Small intestine (tissue), 7 donors: ENCODE measurements around the gene FAM43B. TPM values are rescaled to one million over a fixed set of nuclear protein-coding genes. Genes with fewer than 3 reads are reported as not detected.

ENCODE experiments used
- DNase-seq, 2 donors: peaks; one replicate each; pipeline versions ENCODE4 v3.0.0 to v3.0.0-alpha.2; 2013
- FAIRE-seq: peaks from 2 replicates; lab custom pipeline; 2012; peaks lifted over from hg19 to GRCh38; lab: Jason Lieb, UNC
- H3K27ac ChIP-seq, 3 donors: one replicate each; pipeline ENCODE4 v1.5.1; 2013; ENCODE audit warnings: low read length in 2 of 3, mild to moderate bottlenecking in 2 of 3, control low read depth in 1 of 3, inconsistent platforms in 1 of 3, low read depth in 1 of 3, moderate library complexity in 1 of 3
- H3K27me3 ChIP-seq, 3 donors: one replicate each; pipeline ENCODE4 v1.6.1; 2013; ENCODE audit warnings: low read length in 3 of 3, inconsistent platforms in 1 of 3; ENCODE audit not compliant: control insufficient read depth in 3 of 3, insufficient read depth in 3 of 3
- H3K36me3 ChIP-seq, 3 donors: one replicate each; pipeline ENCODE4 v1.6.1; 2013; ENCODE audit warnings: low read length in 3 of 3, inconsistent platforms in 1 of 3, low read depth in 1 of 3, mild to moderate bottlenecking in 1 of 3, moderate library complexity in 1 of 3; ENCODE audit not compliant: control insufficient read depth in 3 of 3, insufficient read depth in 2 of 3
- H3K4me1 ChIP-seq, 3 donors: one replicate each; pipeline ENCODE4 v1.6.1; 2013; ENCODE audit warnings: low read length in 2 of 3, inconsistent platforms in 1 of 3, low read depth in 1 of 3, mild to moderate bottlenecking in 1 of 3, moderate library complexity in 1 of 3; ENCODE audit not compliant: control insufficient read depth in 3 of 3, insufficient read depth in 2 of 3
- H3K4me3 ChIP-seq, 3 donors: one replicate each; pipeline ENCODE4 v1.5.1; 2013; ENCODE audit warnings: low read length in 3 of 3, control low read depth in 1 of 3, inconsistent platforms in 1 of 3, low read depth in 1 of 3, mild to moderate bottlenecking in 1 of 3, moderate library complexity in 1 of 3
- H3K9me3 ChIP-seq, 2 donors: one replicate each; pipeline ENCODE4 v1.6.1; 2013; ENCODE audit warnings: low read depth in 1 of 2, low read length in 1 of 2; ENCODE audit not compliant: control insufficient read depth in 2 of 2, insufficient read depth in 1 of 2
- WGBS, 3 donors: extraction: QIAGEN DNeasy Blood & Tissue Kit; methylation state at CpG; one replicate each; pipeline ENCODE4 v1.1.7; 2013; 5-methylcytosine and 5-hydroxymethylcytosine counted together
- polyA plus RNA-seq, 4 donors: library from polyadenylated mRNA; stranded (reverse) in 3 of 4; unstranded in 1 of 4; fragments of 200-250 nt in 3 of 4; fragments of 120-200 nt in 1 of 4; gene quantifications; one replicate each; pipeline versions ENCODE4 v1.2.1 to v1.2.3, GENCODE V29; 2013
- donor health status: healthy with polysubstance abuse.
- donor health status: control.
- donor health status: control.
- donor health status: Bipolar disorder and iron deficiency.
- donor health status: healthy.

Gene FAM43B
- polyA plus RNA-seq, 4 donors, result 0.16 to 0.75 (median 0.27) TPM; not detected in 1

DNA sequence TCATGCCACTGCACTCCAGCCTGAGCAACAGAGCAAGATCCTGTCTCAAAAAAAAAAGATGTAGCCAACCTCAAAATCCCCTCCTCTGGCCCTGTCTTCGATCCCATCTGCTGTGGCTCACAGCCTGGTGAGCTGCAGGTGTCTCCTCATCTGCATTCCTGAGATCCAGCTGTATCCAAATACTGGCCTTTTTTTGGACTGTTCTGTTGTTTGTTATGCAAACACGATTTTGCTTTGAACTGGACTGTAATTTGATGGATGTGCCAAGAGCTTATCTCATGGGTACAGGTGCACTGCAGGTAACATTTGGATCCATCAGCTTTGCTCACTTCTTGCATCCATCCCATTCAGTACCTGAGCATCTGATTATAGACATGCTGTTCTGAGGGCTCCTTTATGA, 14.1 kb upstream of the FAM43B start:
- no peaks in the 10 kb centered on the region for H3K9me3 ChIP-seq
- no peak overlapping the region for H3K4me3 ChIP-seq
- no peak overlapping the region for H3K27ac ChIP-seq
- no peaks in the 10 kb centered on the region for H3K36me3 ChIP-seq
- 13 to 35% (median 24%) methylated on average over 2 of the region's 2 CpGs for WGBS, 3 donors
- H3K27me3 ChIP-seq, result peaks cover 0 to 28% (median 5%) of the 10 kb centered on the region in 3 donors
- no peaks in the 10 kb centered on the region for H3K4me1 ChIP-seq
- DNase-seq (no peak), FAIRE-seq (no peak)

DNA sequence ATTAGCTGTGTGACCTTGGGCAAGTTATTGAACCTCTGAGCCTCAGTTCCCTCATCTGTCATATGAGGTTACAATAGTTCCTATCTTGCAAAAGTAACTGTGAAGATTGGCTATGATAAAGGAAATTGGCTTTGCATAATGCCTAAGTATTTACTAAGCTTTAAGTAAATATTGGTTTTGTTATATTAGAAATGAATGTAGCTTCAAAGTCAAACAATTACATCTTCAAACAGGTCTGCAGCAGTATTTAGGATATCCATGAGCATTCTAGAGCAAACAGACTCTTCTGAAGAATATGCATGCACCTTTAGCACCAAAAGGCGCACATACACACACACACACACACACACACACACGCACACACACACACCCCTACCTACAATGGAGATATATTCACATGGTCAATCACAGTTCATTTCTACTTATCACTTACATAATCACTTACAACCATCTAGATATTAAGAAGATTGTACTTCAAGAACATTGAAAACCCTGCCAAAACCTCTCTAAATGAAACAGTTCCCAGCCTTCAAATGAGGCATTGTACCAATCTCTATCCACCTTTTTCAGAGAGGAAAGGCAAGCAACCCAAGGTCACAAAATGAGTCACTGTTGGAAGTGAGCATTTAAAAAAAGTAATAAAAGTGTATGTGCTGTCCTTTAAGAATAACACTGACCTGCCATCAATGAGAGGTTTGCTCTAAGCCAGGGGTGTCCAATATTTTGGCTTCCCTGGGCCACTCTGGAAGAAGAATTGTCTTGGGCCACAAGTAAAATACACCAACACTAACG, 13.4 kb upstream of the FAM43B start:
- DNase-seq, result no peak
- Histone ChIP-seq H3K9me3 (no peaks in the 10 kb centered on the region), H3K4me1 (no peaks in the 10 kb centered on the region), H3K27me3 (peaks cover 0 to 28% (median 5%) of the 10 kb centered on the region in 3 donors), H3K36me3 (no peaks in the 10 kb centered on the region), H3K27ac (no peak overlapping the region), H3K4me3 (no peak overlapping the region)
- WGBS, 3 donors, result 59 to 78% (median 68%) methylated on average over 3 of the region's 3 CpGs
- no peak for FAIRE-seq

DNA sequence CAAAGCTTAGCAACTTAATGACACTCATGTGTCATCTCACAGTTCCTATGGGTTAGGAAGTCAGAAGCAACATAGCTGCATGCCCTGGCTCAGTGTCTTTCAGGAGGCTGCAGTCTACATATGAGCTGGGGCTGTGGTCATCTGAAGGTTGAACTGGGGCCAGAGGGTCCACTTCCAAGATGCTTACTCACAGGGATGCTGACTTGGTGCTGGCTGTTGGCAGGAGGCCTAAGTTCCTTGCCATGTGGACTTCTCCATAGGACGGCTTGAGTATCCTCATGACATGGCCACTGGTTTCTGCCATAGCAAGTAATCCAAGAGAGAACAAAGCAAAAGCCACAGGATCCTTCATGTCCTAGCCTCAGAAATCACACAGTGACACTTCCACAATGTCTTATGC, 12.1 kb upstream of the FAM43B start:
- FAIRE-seq (no peak), DNase-seq (no peak)
- H3K27me3 ChIP-seq, result peaks cover 0 to 23% (median 5%) of the 10 kb centered on the region in 3 donors
- 89 to 100% (median 92%) methylated on average over 1 of the region's 1 CpG for WGBS, 3 donors
- H3K9me3 ChIP-seq, result no peaks in the 10 kb centered on the region
- no peak overlapping the region for H3K27ac ChIP-seq
- H3K36me3 ChIP-seq, result no peaks in the 10 kb centered on the region
- no peak overlapping the region for H3K4me3 ChIP-seq
- no peaks in the 10 kb centered on the region for H3K4me1 ChIP-seq

DNA sequence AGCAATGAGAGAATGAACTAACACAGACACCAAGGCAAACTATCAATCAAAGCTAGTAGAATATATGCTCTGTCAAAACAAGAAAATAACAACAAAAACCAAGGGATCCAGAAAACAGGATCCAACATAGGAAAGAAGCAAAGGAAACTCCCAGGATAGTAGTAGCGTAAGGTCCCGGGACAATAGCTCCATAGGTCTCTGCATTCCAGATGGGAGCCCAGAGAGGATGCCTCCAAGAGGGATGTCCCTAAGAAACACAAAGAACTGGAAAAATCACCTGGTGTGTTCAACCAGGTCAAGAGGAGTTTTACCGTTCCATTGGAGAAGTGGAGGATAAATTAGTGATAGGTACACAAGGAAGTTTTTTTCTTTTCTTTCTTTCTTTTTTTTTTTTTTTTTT, 5.7 kb upstream of the FAM43B start:
- FAIRE-seq, result no peak
- no peak overlapping the region for H3K27ac ChIP-seq
- no peaks in the 10 kb centered on the region for H3K4me1 ChIP-seq
- 72 to 84% (median 81%) methylated on average over 3 of the region's 3 CpGs for WGBS, 3 donors
- H3K4me3 ChIP-seq, result no peak overlapping the region
- peaks cover 0 to 24% (median 11%) of the 10 kb centered on the region in 3 donors for H3K27me3 ChIP-seq
- H3K9me3 ChIP-seq, result no peaks in the 10 kb centered on the region
- no peak for DNase-seq
- H3K36me3 ChIP-seq, result no peaks in the 10 kb centered on the region

DNA sequence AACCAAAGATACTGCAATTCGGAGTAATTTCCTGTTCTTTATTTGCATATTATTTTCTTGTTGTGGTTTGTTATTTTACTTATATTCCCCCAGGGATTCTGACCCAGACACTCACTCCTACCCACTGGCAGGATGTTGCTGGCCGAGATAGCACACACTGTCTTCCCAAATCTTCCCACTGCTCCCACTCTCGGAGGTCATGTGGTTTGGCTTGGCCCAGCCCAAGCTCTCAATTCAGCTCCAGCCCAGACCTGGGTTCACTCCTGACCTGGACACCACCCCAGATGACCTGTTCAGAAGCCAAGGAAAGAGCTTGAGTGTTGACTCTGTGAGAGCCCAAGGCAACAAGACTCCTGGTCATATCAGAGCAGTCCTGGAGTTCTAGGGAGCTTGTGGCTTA, 1.2 kb upstream of the FAM43B start:
- Histone ChIP-seq H3K36me3 (no peaks in the 10 kb centered on the region), H3K4me1 (peaks cover 0 to 10% (median 0%) of the 10 kb centered on the region in 3 donors), H3K27ac (no peak overlapping the region), H3K27me3 (peaks cover 20 to 57% (median 22%) of the 10 kb centered on the region in 3 donors), H3K9me3 (no peaks in the 10 kb centered on the region), H3K4me3 (no peak overlapping the region)
- no peak for DNase-seq
- WGBS, 3 donors, result 51 to 72% (median 63%) methylated on average over 3 of the region's 3 CpGs
- no peak for FAIRE-seq

DNA sequence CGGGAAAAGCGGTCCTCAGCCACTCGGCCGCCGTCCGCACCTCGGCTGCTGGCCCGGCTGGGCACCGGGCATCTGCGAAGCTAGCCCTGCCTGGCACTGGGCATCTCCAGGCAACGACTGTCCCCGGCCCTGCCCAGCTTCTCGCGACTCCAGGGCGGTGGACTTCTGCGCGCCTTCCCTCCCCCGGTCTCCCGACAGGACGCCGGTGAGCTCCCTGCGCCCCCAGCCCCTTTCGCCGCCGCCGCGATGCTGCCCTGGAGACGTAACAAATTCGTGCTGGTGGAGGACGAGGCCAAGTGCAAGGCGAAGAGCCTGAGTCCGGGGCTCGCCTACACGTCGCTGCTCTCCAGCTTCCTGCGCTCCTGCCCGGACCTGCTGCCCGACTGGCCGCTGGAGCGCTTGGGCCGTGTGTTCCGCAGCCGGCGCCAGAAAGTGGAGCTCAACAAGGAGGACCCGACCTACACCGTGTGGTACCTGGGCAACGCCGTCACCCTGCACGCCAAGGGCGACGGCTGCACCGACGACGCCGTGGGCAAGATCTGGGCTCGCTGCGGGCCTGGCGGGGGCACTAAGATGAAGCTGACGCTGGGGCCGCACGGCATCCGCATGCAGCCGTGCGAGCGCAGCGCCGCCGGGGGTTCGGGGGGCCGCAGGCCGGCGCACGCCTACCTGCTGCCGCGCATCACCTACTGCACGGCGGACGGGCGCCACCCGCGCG, 514 bp downstream of the FAM43B start:
- Histone ChIP-seq H3K27ac (no peak overlapping the region), H3K4me3 (peak overlapping the region in 2 of 3 donors; percentile 9 to 27), H3K36me3 (no peaks in the 10 kb centered on the region), H3K27me3 (peaks cover 20 to 63% (median 22%) of the 10 kb centered on the region in 3 donors), H3K4me1 (peaks cover 0 to 10% (median 0%) of the 10 kb centered on the region in 3 donors), H3K9me3 (no peaks in the 10 kb centered on the region)
- FAIRE-seq (no peak), DNase-seq (no peak)
- 2 to 8% (median 5%) methylated on average over 60 to 82 of the region's 82 CpGs for WGBS, 3 donors

DNA sequence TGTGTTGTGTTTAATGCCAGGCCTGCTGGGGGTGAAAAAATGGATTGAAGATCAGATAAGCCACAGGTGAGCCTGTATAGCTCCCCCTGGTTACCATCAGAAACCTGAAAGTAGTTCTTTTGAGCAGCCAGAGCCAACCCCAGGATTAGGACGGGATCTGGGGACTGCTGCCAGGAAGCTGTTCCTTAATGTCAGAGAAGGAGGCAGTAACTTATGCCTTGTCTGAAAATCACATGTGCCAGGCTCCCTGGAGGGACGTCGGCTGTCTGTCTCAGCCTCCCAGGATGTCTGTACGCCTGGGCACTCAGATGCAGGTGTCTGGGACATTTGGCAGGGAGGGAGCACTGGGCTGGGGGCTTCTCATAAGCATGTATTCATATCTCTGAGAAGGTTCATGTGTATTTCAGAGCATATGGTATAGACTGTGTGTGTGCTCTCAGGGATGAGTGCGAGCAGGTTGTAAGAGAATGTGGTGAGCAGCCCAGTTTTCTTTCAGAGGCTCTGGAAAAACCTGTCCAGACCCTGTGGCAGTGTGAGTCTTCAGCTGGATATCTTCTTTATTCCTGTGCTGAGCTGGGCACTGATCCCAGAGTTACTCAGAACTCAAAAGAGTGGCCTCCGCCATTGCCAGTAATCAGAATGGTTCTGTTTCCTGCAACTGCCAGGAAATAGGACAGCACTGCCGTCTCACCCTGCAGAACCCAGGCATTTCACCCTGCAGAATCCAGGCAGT, 2.8 kb downstream of the FAM43B start:
- no peak overlapping the region for H3K27ac ChIP-seq

DNA sequence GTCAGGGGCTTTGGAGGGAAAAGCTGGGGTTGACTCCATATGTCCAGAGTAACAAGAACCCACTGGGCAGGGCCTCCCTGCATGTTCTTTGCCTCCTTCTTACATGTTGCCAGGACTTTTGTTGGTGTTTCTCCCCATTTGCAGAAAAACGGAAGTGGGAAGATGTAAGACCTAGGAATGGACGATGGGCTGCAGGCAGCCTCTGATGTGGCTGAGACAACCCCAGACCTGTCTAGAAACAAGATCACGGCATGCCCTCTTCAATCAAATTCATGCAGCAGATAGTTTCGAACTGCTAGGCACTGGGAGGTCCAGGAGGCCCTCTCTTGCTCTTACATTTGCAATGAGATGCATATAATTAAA, 3.4 kb downstream of the FAM43B start:
- no peak for FAIRE-seq
- Histone ChIP-seq H3K4me1 (peaks cover 0 to 10% (median 0%) of the 10 kb centered on the region in 3 donors), H3K9me3 (no peaks in the 10 kb centered on the region), H3K27me3 (peaks cover 20 to 56% (median 27%) of the 10 kb centered on the region in 3 donors), H3K27ac (no peak overlapping the region), H3K36me3 (no peaks in the 10 kb centered on the region), H3K4me3 (no peak overlapping the region)
- DNase-seq, result no peak
- 74 to 80% (median 75%) methylated on average over 4 of the region's 4 CpGs for WGBS, 3 donors

More for the DNA sequence above, 2.8 kb downstream of the FAM43B start:
- no peak for FAIRE-seq
- Histone ChIP-seq H3K36me3 (no peaks in the 10 kb centered on the region), H3K27me3 (peaks cover 20 to 60% (median 22%) of the 10 kb centered on the region in 3 donors), H3K4me1 (peaks cover 0 to 10% (median 0%) of the 10 kb centered on the region in 3 donors), H3K4me3 (no peak overlapping the region), H3K9me3 (no peaks in the 10 kb centered on the region)
- 60 to 66% (median 66%) methylated on average over 7 of the region's 7 CpGs for WGBS, 3 donors
- no peak for DNase-seq
